HG03520 (cell line): ENCODE measurements around the gene C5orf22.
"Not testable (repeated sequence)": the region's sequence is repeated elsewhere in the genome, so short reads cannot be mapped to it uniquely, and the experiment has no call there.

Source experiments
- ATAC-seq: cut with Tn5 transposase; IDR thresholded peaks from one replicate; pipeline ENCODE4 v1.9.1; 2021; ENCODE audit warnings: mild to moderate bottlenecking, moderate library complexity; ENCODE audit not compliant: unreplicated experiment

The C5orf22 gene

GRCh38 chr5:31531888-31532547 is at the start of gene C5orf22, which contains the start of gene DROSHA:
Gene C5orf22, plus strand, starts transcription at chr5:31532301. Its CDS starts 92 bp downstream, at chr5:31532393.
Gene DROSHA, minus strand, starts transcription at chr5:31532093. Its CDS starts 3,034 bp downstream, at chr5:31529059.
- ATAC-seq = peak; percentile 92

- ATAC-seq = no peak
Measured at GRCh38 chr5:31485376-31486207, 46.5 kb upstream of the C5orf22 start.

- ATAC-seq = no peak
Measured at GRCh38 chr5:31486441-31486840, 45.7 kb upstream of the C5orf22 start.

- ATAC-seq = no peak
Measured at GRCh38 chr5:31487506-31487905, 44.6 kb upstream of the C5orf22 start.

GRCh38 chr5:31492869-31493268 is 39.2 kb upstream of the C5orf22 start:
- no peak for ATAC-seq

- no peak for ATAC-seq
Measured at GRCh38 chr5:31495336-31495735, 36.8 kb upstream of the C5orf22 start.

- no peak for ATAC-seq
Measured at GRCh38 chr5:31496301-31496700, 35.8 kb upstream of the C5orf22 start.

GRCh38 chr5:31496891-31497290 is 35.2 kb upstream of the C5orf22 start:
- ATAC-seq = no peak

GRCh38 chr5:31500256-31500655 is 31.8 kb upstream of the C5orf22 start:
- no peak for ATAC-seq

GRCh38 chr5:31502506-31502905 is 29.6 kb upstream of the C5orf22 start:
- ATAC-seq = no peak

- no peak for ATAC-seq
Measured at GRCh38 chr5:31504529-31504928, 27.6 kb upstream of the C5orf22 start.

- ATAC-seq = no peak
Measured at GRCh38 chr5:31511305-31511704, 20.8 kb upstream of the C5orf22 start.

- no peak for ATAC-seq
Measured at GRCh38 chr5:31516802-31517201, 15.3 kb upstream of the C5orf22 start.

- ATAC-seq = no peak
Measured at GRCh38 chr5:31523041-31523440, 9.1 kb upstream of the C5orf22 start.

GRCh38 chr5:31530541-31531265 is 1.4 kb upstream of the C5orf22 start:
- no peak for ATAC-seq

- peak; percentile 27 for ATAC-seq
Measured at GRCh38 chr5:31531543-31531887, 586 bp upstream of the C5orf22 start.

GRCh38 chr5:31534527-31535046 is 2.5 kb downstream of the C5orf22 start:
- ATAC-seq = no peak

- no peak for ATAC-seq
Measured at GRCh38 chr5:31536873-31537272, 4.8 kb downstream of the C5orf22 start.

GRCh38 chr5:31537349-31537748 is 5.2 kb downstream of the C5orf22 start:
- no peak for ATAC-seq

- no peak for ATAC-seq
Measured at GRCh38 chr5:31537851-31538250, 5.8 kb downstream of the C5orf22 start.

GRCh38 chr5:31549114-31549513 is 17.0 kb downstream of the C5orf22 start:
- ATAC-seq = not testable (repeated sequence)
